Activated naive CD4-positive, alpha-beta T cell treated with Interleukin-2 at 50 U/mL for 16 hours (primary cell): Measurements from ENCODE around the gene DYNLRB1.

ENCODE experiments used
- DNase-seq: peaks from one replicate; pipeline ENCODE4 v3.0.0-alpha.2; 2020

The DYNLRB1 gene

DNA sequence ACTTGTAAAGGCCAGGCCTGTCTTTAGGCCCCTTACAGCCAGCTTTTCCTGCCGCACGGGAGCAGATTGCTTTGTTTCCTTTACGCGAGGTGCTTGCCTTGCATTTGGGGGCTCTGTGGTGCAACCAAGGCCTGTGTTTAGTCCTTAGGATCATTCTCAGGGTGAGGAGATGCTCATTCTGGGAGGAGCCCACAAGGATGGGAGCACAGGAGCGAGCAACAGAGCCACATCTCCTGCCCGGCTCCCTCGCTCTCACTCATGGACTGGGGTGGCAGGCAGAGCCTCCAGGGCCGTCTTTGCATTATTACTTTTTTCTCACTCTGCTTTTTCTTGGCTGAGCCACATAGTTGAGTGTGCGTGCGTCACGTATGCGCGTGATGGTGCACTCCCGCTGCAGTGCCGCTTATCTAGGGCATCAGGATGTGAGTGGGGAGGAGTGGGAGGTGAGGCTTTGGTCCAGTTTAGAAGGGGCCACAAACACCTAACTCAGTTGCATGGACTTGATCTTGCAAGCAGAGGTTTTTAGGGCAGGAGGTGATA, 19.1 kb downstream of the DYNLRB1 start:
- no peak for DNase-seq

DNA sequence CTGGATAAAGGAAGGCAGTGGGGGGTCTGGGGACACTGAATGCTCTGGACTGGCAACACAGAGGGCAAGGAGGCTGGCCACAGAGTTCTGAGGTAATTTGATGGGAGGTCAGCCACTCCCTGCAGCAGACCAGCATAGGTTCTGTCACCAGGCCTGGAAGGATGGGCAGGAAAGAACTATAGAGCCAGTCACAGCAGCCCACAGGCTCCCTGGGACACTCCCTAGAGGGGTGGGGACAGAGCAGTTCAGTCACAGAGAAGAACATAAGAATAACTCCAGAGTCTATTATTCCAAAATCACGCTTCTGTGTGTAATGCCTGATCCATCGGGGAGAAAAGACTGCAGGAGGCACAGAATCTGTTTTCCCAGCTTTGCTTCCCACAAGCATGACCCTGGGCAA, 19.6 kb downstream of the DYNLRB1 start:
- DNase-seq, result no peak

DNA sequence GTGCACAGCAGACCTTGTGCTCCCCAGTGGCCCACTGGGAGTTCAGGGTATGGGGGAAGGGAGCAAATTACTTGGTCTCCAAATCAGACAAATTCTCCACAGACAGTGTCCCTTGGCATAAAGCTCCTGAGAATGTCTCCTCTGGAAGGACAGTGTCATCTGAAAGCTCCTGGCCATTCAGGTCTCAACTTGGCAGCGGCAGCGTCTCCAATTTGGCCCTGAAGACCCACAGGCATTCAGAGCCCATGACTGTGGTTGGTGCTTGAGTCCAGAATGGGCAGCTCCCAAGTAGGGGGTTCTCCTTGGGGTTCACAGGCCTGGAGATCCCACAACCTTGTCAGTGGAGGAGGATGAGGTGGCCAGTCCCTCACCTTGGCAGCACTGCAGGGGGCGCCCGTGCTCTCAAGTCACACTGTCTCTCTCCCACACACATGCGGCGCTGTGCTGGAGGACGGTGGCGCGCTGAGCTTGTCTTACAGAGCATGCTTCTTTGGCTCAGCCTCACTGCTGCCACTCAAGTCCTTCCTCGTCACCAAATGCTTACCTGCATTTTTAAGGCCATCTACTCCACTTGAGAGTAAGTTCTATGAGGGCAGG, 20.7 kb downstream of the DYNLRB1 start:
- DNase-seq, result peak; percentile 57

DNA sequence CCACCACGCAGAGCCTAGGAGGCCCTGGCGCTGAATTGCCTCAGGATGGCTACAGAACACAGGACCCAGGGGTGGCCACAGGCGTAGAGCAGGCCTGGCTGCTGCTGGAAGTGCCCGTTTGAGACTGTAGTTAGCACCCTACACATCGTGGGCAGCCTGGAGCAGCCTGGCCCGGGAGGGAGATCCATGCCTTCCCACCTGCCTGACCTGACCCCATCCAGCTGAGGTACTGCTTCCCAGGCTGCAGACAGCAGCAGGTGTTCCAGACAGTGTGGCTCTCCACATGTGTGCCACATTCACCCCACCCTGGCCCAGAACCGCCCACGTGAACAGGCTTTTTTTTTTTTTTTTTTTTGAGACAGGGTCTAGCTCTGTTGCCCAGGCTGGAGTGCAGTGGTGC, 21.4 kb downstream of the DYNLRB1 start:
- DNase-seq, result no peak

DNA sequence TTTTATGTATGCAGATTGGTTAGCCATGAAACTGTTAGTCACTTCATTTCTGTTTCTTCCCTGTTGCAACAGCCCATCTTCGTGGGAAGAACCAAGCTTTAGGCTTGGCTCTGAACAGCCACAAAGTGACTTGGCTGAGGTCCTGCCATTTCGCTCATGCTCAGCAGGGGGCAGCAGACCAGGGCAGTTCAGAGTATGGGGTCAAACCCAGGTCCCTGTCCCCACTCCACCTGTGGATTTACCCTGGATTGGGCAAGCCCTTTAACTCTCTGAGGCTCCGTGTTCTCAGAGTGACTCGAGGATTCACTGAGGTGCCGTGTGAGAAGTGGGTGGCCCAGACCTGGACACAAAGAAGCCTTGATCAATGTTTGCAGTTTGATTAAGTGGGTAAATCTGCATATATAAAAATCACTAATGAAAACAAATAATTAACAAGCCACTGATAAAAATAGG, 22.5 kb downstream of the DYNLRB1 start:
- DNase-seq, result peak; percentile 65

DNA sequence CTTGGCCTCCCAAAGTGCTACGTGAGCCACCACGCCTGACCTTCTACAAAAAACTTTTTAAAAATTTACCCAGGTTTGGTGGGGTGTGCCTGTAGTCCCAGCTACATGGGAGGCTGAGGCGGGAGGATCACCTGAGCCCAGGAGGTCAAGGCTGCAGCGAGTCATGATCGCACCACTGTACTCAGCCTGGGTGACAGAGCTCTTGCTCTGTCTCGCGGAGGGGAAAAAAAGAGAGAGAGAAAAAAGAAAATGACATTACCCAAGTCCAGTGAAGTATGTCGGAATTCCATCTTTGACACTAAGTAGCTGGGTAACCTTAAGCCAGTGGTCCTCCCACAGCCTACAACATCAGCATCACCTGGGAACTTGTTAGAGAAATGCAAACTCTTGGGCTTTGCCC, 23.5 kb downstream of the DYNLRB1 start:
- no peak for DNase-seq

DNA sequence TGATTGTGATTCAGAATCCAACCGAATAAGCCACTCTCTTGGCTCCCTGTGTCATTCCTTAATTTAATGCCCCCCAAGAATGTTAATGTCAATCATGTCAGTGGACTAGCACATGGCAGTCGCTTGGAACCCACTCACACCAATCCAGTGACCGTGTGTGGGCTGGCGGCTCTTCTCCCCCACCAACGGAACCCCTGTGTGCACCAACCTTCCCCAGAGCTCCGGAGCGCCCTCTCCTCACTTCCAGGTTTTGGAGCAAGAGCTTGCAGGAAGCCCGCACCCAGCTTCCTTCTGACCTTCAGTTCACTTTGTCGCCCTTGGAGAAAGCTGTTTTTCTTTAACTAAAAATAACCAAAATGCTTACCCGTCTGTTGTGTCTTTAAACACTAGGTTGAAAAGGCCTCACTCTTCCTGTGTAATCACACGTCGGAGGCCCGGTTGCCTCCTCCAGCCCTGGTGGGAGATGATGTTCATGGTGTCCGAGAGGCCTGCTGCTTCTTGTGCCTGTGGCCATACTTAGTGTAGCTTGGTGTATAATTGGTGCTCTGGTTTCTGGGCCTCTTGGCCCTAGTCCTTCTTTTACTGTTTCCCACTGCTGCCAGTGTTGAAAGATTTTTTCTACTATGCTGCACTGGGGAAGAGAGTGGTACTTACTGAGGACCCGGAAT, 24.5 kb downstream of the DYNLRB1 start:
- DNase-seq, result no peak

DNA sequence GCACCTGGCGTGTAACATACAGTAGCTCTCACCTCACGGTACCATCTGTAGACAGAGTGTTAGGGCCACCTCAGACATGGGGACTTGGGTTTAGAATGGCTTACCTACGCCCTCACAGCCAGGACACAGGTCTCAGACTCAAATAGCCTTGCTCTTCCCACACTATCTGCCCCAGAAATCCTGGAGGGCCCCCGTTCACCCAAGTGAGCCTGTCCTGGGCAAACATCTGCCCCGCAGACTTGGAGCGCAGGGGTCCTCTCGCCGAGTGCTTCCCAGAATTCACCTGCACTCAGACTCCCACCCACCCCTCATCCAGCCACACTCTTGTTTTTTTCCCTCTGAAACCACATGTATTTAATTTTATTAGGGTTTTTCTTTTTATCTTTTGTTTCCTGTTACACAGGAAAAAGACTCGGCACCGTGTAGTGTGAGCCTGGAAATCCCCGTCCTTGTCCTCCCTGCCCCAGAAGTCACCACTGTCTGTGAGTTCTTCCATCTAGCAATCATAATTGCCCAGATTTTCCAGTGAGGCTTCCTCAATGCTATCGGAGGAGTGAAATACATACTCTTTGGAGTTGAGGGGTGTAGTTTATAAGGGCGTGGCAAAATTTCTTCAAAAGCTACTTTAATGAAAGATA, 25.2 kb downstream of the DYNLRB1 start:
- DNase-seq, result peak; percentile 40

DNA sequence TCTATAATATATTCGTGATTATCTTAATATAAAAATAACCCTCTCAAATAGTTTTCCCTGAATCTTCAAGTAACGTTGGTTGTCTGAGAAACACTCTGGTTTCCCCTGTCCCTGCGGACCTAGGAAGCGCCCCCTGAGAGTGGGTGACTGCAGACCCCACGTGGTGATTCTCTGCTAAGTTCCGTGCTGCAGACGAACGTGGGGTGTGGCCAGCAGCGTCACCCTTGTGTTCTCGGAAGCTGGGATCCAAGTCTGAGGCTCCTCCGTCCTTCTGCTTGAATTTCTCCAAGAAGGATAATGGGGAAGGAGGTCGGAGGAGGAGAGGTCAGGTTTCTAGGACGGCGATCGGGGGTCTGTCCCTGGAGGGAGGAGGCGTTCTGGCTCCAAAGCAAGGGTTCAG, 25.7 kb downstream of the DYNLRB1 start:
- no peak for DNase-seq

DNA sequence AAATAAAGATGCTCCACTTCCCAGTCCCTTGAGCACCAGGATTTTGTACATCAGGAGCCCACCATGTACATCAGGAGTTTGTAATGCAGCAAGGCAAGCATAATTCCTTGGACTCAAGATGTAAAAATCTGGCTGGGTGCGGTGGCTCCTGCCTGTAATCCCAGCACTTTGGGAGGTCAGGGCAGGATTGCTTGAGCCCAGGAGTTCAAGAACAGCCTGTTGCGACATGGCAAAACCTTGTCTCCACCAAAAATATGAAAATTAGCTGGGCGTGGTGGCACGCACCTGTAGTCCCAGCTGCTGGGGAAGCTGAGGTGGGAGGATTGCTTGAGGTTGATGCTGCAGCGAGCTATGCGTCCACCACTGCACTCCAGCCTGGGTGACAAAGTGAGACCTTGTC, 26.2 kb downstream of the DYNLRB1 start:
- DNase-seq, result no peak

DNA sequence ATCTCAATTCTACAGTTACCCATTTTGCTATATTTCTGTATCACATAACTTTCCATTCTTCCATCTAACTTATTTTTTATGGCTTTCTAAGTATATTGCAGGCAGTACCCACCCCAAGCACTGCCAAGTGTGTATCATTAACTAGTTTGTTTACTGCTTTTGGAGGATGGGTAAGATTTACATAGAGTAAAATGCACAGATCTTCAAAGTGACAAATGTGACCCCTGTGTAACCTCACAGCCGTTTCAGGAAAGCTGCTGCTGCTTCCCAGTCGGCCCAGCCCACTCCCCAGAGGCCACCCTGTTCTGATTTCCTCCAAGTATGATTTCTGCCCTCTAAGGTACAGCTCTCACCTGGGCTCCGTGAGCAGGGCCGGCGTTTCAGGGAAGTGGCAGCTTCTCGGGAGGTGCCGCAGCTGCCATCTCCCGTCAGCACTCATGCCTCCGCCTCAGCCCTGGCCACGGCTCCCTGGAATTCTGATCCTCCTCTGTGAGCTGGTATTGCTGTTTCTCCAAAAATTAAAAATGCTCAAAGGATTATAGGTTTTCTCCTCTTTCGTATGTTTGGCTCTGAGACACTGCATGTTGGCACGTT, 27.3 kb downstream of the DYNLRB1 start:
- no peak for DNase-seq

DNA sequence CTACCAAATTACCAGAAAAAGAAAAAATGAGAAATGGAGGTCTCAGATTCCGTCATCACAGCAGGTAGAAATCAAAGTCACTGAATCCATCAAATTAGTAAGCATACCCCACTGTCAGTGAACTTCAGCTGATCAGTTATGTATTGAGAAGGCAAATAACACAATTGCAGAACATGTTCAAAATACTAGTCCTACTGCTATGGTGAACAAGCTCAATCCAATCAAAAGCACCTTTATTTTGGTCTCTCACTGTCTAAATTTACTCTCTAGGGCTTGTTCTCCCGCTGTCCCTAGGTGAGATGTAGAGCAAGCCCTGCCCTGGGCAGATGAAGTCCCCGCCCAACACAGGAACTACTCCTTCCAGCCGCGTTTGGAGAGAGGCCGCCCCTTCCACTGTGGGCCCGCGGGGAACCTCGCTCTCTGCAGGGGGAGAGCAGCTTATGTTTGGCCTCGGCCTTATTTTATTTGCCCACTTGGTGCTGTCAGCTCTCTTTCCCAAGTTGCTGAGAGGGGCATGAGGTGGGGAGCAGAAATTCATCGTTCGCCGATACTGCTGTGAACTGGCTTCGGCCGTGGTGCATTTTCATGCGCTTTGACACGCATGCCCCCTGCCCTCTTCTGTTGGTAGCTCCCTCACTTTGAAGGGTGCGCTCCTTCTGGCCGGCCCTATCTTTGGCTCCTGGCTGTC, 28.0 kb downstream of the DYNLRB1 start:
- DNase-seq, result peak; percentile 12

DNA sequence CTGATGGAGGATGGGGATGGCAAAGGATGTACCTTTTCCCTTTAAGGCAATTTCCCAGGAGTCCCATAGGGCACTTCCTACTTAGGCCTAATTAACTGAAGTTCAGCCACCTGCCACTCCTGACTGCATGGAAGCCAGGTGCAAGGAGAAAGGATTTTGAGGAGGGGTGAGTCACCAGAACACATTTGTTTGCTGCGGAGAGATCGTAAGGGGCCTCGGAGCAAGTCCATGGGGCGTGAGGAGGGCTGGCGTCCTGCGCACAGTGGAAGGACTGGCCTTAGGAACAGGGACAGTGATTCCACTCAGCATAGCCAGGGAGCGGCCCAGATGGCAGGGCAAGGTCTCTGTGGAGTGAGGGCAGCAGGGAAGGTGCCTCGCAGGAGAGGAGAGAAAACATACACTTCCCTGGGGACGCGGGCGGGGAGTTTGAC, 30.5 kb downstream of the DYNLRB1 start:
- no peak for DNase-seq

DNA sequence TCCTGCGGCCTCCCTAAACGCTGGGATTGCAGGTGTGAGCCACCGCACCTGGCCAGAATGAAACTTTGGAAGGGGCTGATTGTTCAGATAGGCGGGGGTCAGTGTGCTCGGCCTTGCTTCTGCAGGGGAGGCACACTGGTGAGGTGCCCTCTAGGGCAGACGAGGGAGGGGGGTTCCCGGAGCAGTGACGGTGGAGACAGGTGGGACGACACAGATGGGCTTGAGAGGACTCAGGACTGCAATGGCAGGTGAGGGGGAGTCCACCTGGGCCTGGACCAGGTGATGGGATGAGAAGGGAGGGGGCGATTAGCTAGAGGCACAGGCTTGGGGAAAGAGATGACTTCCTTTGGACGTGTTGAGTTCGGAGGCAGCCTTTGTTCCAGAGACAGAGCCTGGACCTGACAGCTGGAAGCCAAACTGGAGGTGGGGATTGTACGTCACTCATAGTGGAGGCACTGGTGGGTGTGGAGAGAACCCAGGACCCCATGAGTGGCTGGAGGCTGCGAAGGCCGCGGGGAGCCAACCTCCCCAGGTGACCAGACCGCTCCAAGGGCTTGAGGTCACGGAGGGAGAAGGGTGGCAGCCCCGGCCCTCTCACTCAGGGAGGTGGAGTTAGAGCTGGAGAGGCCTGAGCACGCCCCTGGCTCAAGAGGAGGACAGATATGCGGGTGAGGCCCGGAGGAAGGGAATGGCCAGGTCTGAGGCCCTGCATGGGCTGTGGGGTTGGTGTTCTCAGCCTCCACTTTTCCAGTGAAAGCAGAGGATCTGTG, 31.8 kb downstream of the DYNLRB1 start:
- no peak for DNase-seq

DNA sequence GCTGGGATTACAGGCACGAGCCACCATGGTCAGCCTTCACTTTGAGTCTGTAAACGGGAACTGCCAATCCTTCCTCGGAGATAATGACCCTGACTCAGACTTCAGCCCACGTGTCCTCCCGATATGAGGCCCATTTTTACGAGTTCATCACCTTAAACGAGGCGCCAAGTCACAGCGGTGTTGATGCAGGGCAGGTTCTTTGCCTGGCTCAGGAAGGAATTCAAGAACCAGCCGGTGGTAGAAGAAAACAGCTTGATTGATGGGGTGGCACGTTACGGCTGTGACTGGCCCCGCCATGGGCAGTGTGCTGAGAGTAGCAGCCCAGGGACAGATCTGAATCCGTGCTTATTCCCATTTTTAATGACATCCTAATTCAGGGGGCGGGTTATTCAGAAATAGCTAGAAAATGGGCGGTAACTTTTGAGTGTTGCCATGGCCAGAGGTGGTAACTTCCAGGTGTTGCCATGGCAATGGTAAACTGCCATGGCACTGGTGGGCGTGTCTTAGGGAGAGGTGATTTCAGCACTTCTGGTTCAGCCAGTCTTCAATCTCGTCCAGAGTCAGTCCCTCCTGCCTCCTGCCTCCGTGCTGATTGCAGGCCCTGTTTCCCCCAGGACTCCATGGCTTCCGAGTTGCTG, 33.2 kb downstream of the DYNLRB1 start:
- DNase-seq, result no peak

DNA sequence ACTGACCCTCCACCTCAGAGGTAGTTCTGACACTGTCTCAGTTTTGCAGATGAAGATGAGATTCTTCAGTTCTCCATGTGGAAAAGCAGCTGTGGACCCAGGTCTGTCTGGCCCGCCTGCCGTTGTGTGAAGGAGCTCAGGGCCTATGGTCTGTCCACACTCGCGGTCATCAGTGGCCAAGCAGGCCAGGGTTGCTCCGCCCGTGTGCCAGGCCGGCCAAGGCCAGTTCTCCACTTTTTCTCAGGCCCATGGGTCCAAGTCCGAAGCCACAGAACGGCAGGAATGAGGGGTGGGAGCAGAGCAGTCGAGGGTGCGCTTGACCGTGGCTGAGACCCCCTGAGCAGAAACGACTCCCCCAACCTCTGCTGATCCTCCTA, 33.7 kb downstream of the DYNLRB1 start:
- DNase-seq, result no peak

DNA sequence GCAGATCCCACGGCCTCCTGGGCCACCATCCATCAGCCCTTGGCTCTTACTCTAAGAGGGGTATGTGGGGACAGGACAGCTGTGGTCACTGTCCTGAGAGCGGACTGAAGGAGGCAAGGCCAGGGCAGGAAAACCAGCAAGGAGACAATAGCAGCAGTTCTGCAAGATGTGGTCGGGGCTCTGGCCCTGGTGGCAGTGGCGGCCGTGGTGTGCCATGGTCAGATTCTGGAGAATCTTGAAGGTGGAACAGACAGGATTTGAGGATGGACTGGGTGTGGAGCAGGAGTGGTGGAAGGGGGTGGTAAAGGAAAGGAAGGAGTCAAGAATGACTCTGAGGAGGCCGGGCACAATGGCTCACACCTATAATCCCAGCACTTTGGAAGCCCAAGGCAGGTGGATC, 36.3 kb downstream of the DYNLRB1 start:
- no peak for DNase-seq

DNA sequence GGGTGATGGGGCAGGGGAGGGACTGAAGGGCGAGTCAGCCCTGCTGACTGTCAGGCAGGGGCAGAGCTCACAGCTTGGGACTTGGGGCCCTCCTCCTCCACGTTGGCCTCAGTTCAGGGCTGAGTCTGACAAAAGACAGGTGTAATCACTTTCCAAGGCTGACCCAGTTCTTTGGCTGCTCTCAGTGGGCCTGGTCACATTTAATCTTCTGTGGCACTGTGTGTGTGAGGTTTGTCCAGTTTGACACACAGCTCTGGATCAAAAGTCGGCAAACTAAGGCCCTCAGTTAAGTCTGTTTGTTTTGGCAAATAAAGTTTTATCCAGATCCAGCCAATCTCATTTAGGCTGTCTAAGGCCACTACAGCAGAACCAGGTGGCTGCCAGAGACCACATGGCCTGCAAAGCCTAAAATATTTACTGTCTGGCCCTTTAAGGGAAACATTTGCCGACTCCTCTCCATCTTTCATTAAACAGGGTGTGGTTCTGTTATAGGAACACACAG, 37.2 kb downstream of the DYNLRB1 start:
- DNase-seq, result no peak

DNA sequence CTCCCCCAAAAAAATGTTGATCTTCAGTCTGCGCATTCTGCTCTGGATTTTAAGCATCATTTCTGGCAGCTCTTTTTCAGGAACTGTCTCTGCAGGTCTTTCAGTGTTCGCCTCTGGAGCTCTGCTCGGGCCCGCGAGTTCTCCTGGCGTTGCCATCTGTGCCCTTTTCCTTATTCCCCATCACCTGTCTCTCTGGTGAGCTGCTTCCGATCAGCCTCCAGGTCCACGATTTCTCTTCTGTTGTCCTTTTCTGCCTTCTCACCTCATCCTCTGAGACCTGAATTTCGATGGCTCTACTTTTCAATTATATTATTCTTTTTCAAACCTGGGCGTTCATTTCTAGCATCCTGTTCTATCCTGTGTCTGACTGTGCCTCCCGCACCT, 41.7 kb downstream of the DYNLRB1 start:
- DNase-seq, result no peak

DNA sequence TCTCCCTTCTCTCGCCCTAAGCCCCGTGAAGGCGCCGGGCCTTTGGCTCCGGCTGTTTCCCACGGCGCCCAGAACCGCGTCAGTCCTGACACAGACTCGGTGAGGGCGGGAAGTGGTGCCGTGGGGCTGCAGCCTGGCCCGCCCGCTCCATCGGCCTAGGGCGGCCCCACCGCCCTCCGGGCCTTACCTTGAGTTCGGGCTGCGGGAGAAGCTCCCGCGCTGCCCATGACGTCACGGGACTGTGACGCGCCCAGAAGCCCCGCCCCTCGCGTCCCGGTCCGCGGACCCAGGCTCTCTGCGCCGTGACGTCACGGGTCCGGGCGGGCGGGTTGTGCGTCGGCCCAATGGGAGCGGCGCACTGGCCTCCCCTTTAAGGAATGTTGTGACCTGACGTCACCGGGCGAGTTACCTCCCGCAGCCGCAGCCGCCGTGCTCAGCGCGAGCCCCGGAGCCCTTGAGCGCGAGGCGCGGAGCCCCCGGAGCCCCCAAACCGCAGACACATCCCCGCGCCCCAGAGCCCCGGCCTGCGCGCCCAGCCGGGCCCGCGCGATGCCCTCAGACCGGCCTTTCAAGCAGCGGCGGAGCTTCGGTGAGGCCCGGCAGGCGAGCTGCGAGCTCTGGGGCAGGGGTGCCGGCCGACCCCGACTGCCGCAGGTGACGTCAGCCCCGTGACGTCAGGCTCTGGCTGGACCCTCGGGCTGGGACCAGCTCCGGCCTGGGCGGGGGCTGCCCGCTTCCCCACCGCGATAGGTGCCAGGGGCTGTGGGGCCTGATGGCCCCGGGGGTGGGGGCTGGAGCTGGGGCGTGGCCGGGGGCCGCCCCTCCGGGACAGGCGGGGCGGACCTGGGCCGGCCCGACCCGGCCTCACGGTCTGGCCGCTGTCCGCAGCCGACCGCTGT, 42.3 kb downstream of the DYNLRB1 start, which contains the start of gene MAP1LC3A:
TSS of gene MAP1LC3A (plus strand) at position 399 of the 899 bp plus-strand sequence. CDS start at position 550, 151 bp downstream.
- DNase-seq, result peak; percentile 94
